ENCODE data around the gene ZNF148. TPM values are rescaled to one million over a fixed set of nuclear protein-coding genes. Genes with fewer than 3 reads are reported as not detected.

The ZNF148 gene
- total RNA-seq, 1 donor from 2014 or later, result 16.5 TPM

DNA sequence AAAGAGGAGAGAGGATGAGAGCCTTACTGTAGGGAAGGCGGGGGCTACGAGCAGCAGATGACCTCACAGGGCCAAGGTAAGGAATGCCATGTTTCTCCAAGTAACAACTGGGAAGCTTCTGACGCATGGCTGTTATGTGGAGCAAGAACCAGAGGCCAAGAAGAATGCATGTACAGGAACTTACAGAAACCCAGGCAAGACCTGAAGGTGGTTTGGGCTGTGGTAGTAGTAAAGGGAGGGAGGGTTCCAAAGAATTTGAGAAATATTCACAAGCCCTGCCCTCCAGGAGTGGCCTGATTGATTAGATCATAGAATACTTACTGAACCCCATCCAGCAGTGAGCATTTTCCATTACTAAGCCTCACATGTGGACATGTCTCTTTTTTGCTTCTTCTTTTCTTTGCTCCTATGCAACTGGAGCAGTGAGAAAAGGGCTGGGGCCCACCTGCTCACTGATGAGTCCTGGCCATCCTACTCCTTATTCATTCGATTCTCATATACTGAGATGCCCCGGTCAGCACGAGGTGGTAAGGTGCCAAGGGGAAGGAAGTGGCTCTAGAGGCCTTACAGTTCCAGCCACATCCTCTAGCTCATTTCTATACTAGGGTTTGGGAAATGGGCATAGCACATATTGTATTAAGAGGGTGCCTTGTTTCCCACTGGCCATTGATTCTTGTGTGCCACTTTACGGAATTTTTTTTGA, 154.2 kb downstream of the ZNF148 start:
- H3K9me3 ChIP-seq, result no peaks in the 10 kb centered on the region
- H3K36me3 ChIP-seq, result no peaks in the 10 kb centered on the region
- no peak for DNase-seq (ENCODE audit: extremely low spot score in 2 of 2)
- no peak overlapping the region for H3K4me3 ChIP-seq
- H3K27ac ChIP-seq, result no peak overlapping the region
- H3K27me3 ChIP-seq, result no peaks in the 10 kb centered on the region
- TF ChIP-seq POLR2A (IDR thresholded peaks at IDR 0.05) (no peak), POLR2AphosphoS5 (IDR thresholded peaks at IDR 0.05; ENCODE audit: insufficient read depth in 1 of 2, low read depth in 1 of 2) (no peak)
- TF ChIP-seq, protein P1, sequence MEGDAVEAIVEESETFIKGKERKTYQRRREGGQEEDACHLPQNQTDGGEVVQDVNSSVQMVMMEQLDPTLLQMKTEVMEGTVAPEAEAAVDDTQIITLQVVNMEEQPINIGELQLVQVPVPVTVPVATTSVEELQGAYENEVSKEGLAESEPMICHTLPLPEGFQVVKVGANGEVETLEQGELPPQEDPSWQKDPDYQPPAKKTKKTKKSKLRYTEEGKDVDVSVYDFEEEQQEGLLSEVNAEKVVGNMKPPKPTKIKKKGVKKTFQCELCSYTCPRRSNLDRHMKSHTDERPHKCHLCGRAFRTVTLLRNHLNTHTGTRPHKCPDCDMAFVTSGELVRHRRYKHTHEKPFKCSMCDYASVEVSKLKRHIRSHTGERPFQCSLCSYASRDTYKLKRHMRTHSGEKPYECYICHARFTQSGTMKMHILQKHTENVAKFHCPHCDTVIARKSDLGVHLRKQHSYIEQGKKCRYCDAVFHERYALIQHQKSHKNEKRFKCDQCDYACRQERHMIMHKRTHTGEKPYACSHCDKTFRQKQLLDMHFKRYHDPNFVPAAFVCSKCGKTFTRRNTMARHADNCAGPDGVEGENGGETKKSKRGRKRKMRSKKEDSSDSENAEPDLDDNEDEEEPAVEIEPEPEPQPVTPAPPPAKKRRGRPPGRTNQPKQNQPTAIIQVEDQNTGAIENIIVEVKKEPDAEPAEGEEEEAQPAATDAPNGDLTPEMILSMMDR (IDR thresholded peaks at IDR 0.05), result no peak
- no peaks in the 10 kb centered on the region for H3K4me1 ChIP-seq
- intact Hi-C loops (cut with DNase I), result no loop called here

GRCh38 chr3:125220183-125220582, 154.9 kb downstream of the ZNF148 start:
- H3K4me1 ChIP-seq, result no peaks in the 10 kb centered on the region
- H3K4me3 ChIP-seq, result no peak overlapping the region
- no peaks in the 10 kb centered on the region for H3K36me3 ChIP-seq
- TF ChIP-seq, protein P1 (IDR thresholded peaks at IDR 0.05), result no peak
- no peak for TF ChIP-seq POLR2AphosphoS5 (IDR thresholded peaks at IDR 0.05; ENCODE audit: insufficient read depth in 1 of 2, low read depth in 1 of 2)
- TF ChIP-seq POLR2A (IDR thresholded peaks at IDR 0.05), result no peak
- H3K27me3 ChIP-seq, result no peaks in the 10 kb centered on the region
- H3K9me3 ChIP-seq, result no peaks in the 10 kb centered on the region
- DNase-seq (ENCODE audit: extremely low spot score in 2 of 2), result no peak
- intact Hi-C loops (cut with DNase I), result no loop called here
- no peak overlapping the region for H3K27ac ChIP-seq

GRCh38 chr3:125219261-125219701, 155.8 kb downstream of the ZNF148 start:
- no peak for DNase-seq (ENCODE audit: extremely low spot score in 2 of 2)
- H3K27ac ChIP-seq, result no peak overlapping the region
- intact Hi-C loops (cut with DNase I), result no loop called here
- H3K36me3 ChIP-seq, result no peaks in the 10 kb centered on the region
- H3K4me1 ChIP-seq, result no peaks in the 10 kb centered on the region
- H3K4me3 ChIP-seq, result no peak overlapping the region
- no peaks in the 10 kb centered on the region for H3K9me3 ChIP-seq
- TF ChIP-seq POLR2A (IDR thresholded peaks at IDR 0.05) (no peak), POLR2AphosphoS5 (IDR thresholded peaks at IDR 0.05; ENCODE audit: insufficient read depth in 1 of 2, low read depth in 1 of 2) (no peak)
- TF ChIP-seq, protein P1 (IDR thresholded peaks at IDR 0.05), result no peak
- H3K27me3 ChIP-seq, result no peaks in the 10 kb centered on the region

GRCh38 chr3:125214738-125215137, 160.4 kb downstream of the ZNF148 start:
- no peaks in the 10 kb centered on the region for H3K9me3 ChIP-seq
- DNase-seq (ENCODE audit: extremely low spot score in 2 of 2), result no peak
- intact Hi-C loops (cut with DNase I), result no loop called here
- no peak for TF ChIP-seq POLR2AphosphoS5 (IDR thresholded peaks at IDR 0.05; ENCODE audit: insufficient read depth in 1 of 2, low read depth in 1 of 2)
- TF ChIP-seq, protein P1 (IDR thresholded peaks at IDR 0.05), result no peak
- TF ChIP-seq POLR2A (IDR thresholded peaks at IDR 0.05), result no peak
- no peaks in the 10 kb centered on the region for H3K36me3 ChIP-seq
- H3K4me1 ChIP-seq, result peaks cover 16% of the 10 kb centered on the region
- no peak overlapping the region for H3K4me3 ChIP-seq
- H3K27me3 ChIP-seq, result no peaks in the 10 kb centered on the region
- no peak overlapping the region for H3K27ac ChIP-seq

GRCh38 chr3:125213946-125214542, 161.1 kb downstream of the ZNF148 start:
- Histone ChIP-seq H3K9me3 (no peaks in the 10 kb centered on the region), H3K27ac (no peak overlapping the region), H3K27me3 (no peaks in the 10 kb centered on the region), H3K4me1 (peaks cover 16% of the 10 kb centered on the region), H3K4me3 (no peak overlapping the region), H3K36me3 (no peaks in the 10 kb centered on the region)
- no peak for DNase-seq (ENCODE audit: extremely low spot score in 2 of 2)
- intact Hi-C loops (cut with DNase I), result no loop called here
- TF ChIP-seq, protein P1 (IDR thresholded peaks at IDR 0.05), result no peak
- TF ChIP-seq POLR2A (IDR thresholded peaks at IDR 0.05) (no peak), POLR2AphosphoS5 (IDR thresholded peaks at IDR 0.05; ENCODE audit: insufficient read depth in 1 of 2, low read depth in 1 of 2) (no peak)
